ENCODE data around the gene CCM2L.

CCM2L gene

DNA sequence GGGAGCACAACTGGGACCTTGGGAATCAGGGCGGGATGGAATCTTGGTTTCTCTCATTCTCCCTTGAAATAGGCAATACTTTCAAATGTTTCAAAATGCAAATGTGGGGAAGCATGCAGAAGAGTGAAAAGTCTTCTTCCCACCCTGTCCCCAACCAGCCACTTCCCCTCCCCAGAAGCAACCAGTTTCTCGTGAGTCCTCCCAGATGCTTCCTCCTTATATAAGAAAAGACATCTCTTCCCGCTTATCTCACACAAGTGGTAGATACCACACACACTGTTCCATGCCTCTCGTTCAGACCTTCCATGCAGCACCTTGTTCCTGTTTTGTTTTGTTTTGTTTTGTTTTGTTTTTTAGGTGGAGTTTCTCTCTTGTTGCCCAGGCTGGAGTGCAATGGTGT lies 67.0 kb downstream of the CCM2L start:
- peaks cover 4% of the 10 kb centered on the region for H3K9me3 ChIP-seq
- H3K4me3 ChIP-seq (ENCODE audit: low read depth in 1 of 2, low read length in 1 of 2), result no peak overlapping the region
- no peaks in the 10 kb centered on the region for H3K27me3 ChIP-seq
- H3K4me1 ChIP-seq (ENCODE audit: control insufficient read depth in 1 of 2, insufficient read depth in 1 of 2, low read depth in 1 of 2, low read length in 1 of 2), result peaks cover 36 to 46% of the 10 kb centered on the region in 2 experiments
- peak overlapping the region; percentile 100 for H3K27ac ChIP-seq
- no peak for TF ChIP-seq CTCF (IDR thresholded peaks at IDR 0.05)
- peaks cover 100% of the 10 kb centered on the region for H3K36me3 ChIP-seq

DNA sequence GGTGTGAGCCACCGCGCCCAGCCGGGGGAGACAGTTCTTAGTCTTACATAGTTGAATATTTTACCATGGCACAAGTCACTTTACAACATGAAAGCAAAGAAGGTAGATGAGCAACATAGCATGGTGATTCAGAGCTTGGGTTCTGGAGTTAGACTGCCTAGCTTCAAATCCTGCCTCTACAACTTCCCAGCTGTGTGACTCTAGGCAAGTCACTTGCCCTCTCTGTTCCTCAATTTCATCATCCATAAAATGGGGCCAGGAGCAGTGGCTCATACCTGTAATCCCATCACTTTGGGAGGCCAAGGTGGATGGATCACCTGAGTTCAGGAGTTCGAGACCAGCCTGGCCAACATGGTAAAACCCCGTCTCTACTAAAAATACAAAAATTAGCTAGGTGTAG lies 68.1 kb downstream of the CCM2L start:
- H3K9me3 ChIP-seq, result peaks cover 4% of the 10 kb centered on the region
- H3K4me3 ChIP-seq (ENCODE audit: low read depth in 1 of 2, low read length in 1 of 2), result no peak overlapping the region
- H3K27me3 ChIP-seq, result no peaks in the 10 kb centered on the region
- peak overlapping the region; percentile 100 for H3K27ac ChIP-seq
- TF ChIP-seq CTCF (IDR thresholded peaks at IDR 0.05), result no peak
- H3K4me1 ChIP-seq (ENCODE audit: control insufficient read depth in 1 of 2, insufficient read depth in 1 of 2, low read depth in 1 of 2, low read length in 1 of 2), result peaks cover 41 to 49% of the 10 kb centered on the region in 2 experiments
- peaks cover 100% of the 10 kb centered on the region for H3K36me3 ChIP-seq

DNA sequence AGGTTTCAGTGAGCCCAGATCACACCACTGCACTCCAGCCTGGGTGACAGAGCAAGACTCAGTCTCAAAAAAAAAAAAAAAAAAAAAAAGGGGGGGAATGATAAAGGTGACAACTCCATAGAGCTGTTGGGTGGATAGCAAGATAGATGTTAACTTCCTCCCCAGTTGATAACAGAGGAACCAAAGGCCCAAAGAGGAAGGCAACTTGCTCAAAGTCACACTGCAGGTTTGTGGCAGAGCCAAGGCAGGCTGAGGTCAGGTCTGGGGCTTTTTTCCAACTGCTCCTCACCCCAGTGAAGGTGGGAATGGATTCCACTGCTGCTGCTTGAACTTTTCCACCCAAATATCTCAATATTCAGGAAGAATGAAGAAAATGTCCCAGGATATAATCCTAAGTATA lies 68.6 kb downstream of the CCM2L start:
- peak overlapping the region in 1 of 2 experiments; percentile 23 for H3K4me3 ChIP-seq (ENCODE audit: low read depth in 1 of 2, low read length in 1 of 2)
- H3K36me3 ChIP-seq, result peaks cover 100% of the 10 kb centered on the region
- H3K27me3 ChIP-seq, result no peaks in the 10 kb centered on the region
- H3K27ac ChIP-seq, result peak overlapping the region; percentile 100
- H3K9me3 ChIP-seq, result peaks cover 4% of the 10 kb centered on the region
- H3K4me1 ChIP-seq (ENCODE audit: control insufficient read depth in 1 of 2, insufficient read depth in 1 of 2, low read depth in 1 of 2, low read length in 1 of 2), result peaks cover 41 to 49% of the 10 kb centered on the region in 2 experiments
- TF ChIP-seq CTCF (IDR thresholded peaks at IDR 0.05), result no peak

DNA sequence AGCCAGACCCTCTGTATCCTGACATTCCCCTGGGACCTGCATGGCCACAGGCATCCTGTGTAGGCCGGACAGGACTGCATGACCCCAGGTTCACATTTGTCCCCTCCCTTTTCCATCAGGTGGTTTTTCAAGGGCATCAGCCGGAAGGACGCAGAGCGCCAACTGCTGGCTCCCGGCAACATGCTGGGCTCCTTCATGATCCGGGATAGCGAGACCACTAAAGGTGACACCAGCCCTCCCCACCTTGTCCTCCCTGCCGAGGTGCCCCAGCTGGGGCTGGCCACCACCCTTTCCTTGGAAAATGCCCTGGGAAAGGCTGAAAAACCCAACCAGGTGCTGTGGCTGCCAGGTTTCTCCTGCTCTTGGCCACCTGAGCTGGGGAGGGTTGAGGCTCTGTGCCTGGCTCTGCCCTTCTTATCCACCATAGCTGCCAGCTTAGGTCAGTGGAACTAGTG lies 69.4 kb downstream of the CCM2L start:
- peaks cover 4% of the 10 kb centered on the region for H3K9me3 ChIP-seq
- H3K27me3 ChIP-seq, result no peaks in the 10 kb centered on the region
- no peak for TF ChIP-seq CTCF (IDR thresholded peaks at IDR 0.05)
- peaks cover 41 to 49% of the 10 kb centered on the region in 2 experiments for H3K4me1 ChIP-seq (ENCODE audit: control insufficient read depth in 1 of 2, insufficient read depth in 1 of 2, low read depth in 1 of 2, low read length in 1 of 2)
- H3K4me3 ChIP-seq (ENCODE audit: low read depth in 1 of 2, low read length in 1 of 2), result no peak overlapping the region
- peak overlapping the region; percentile 100 for H3K27ac ChIP-seq
- H3K36me3 ChIP-seq, result peaks cover 100% of the 10 kb centered on the region

- Histone ChIP-seq H3K27me3 (no peaks in the 10 kb centered on the region), H3K27ac (peak overlapping the region; percentile 100)
These were observed 70.5 kb downstream of the CCM2L start for GRCh38 chr20:32080783-32081182.

More at GRCh38 chr20:32080783-32081182, 70.5 kb downstream of the CCM2L start:
- H3K4me3 ChIP-seq (ENCODE audit: low read depth in 1 of 2, low read length in 1 of 2), result no peak overlapping the region
- no peak for TF ChIP-seq CTCF (IDR thresholded peaks at IDR 0.05)
- H3K36me3 ChIP-seq, result peaks cover 100% of the 10 kb centered on the region
- H3K9me3 ChIP-seq, result no peaks in the 10 kb centered on the region
- peaks cover 41 to 49% of the 10 kb centered on the region in 2 experiments for H3K4me1 ChIP-seq (ENCODE audit: control insufficient read depth in 1 of 2, insufficient read depth in 1 of 2, low read depth in 1 of 2, low read length in 1 of 2)

All from neutrophil (primary cell).